VCaP (cell line): ENCODE data around the gene MEN1.

Experiments used
- H3K27ac ChIP-seq: fragments of 450-650 bp; 2 replicates; pipeline ENCODE4 v1.5.1; 2017
- CTCF ChIP-seq: fragments of 450-650 bp; conservative IDR thresholded peaks from 2 replicates; pipeline ENCODE4 v1.5.1; 2017; ENCODE audit warnings: mild to moderate bottlenecking, moderate library complexity

The MEN1 gene

GRCh38 chr11:64854534-64855502 is 44.5 kb upstream of the MEN1 start:
- no peak for TF ChIP-seq CTCF
- H3K27ac ChIP-seq, result no peak overlapping the region

- no peak for TF ChIP-seq CTCF
- H3K27ac ChIP-seq, result no peak overlapping the region
Measured at GRCh38 chr11:64854157-64854533, 43.8 kb upstream of the MEN1 start.

- no peak for TF ChIP-seq CTCF
- H3K27ac ChIP-seq, result no peak overlapping the region
Measured at GRCh38 chr11:64853709-64854108, 43.4 kb upstream of the MEN1 start.

DNA sequence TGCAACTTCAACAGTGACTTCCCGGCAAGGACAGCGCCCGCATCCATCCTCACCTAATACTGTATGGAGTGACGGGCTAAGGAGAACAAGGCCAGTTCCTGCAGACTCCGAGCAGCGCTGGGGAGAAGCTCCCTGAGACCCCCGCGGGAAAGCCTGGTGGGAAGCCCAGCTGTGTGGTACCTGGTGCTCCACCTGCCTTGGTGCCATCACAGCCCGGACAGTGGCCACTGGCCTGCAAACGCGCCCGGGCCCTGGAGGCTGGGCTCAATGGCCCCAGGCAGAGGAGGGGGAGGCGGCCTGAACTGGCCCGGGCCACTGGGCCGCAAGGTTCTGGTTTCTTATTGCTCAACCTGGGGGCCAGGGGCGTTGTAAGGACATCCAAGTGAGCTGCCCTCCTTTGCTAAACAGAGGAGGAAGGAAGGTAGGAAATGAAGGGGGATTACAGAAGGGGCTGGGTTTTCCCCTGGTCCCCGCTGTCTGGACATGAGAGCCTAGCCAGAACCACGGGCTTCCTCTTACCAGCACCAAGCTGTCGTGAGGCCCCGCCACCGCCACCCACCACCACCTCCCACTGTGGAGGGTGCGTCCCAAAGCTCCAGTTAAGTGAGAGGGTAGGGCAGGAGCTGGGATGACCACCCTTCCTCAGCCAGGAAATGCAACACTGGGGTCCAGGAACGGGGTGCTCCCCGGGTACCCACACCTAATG is 42.6 kb upstream of the MEN1 start:
- no peak overlapping the region; the same call in 1 of the 2 replicates for H3K27ac ChIP-seq
- TF ChIP-seq CTCF, result no peak

DNA sequence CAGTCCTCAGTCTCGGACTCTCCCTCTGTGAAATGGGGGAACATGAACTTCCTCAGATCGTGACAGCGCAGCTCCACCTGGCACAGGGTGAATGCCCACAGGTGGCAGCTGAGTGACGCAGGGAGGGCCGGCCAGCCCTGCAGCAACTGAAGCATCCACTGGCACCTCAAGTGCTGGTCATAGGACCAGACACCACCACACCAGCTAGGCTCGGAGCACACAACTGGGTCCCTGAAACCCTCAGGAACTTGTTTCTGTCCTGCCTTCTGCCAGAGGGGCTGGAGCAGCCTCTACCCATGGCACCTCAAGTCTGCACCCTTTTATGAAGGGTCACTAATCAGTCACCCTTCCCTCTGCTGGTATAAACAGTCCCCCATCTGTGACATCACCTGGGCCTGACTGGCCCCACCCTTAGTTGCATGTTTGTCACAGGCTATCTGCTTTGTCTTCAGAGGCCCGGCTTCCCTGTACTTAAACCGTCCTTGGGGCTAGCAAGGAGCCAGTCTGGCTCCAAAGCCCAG is 41.5 kb upstream of the MEN1 start:
- TF ChIP-seq CTCF, result no peak
- H3K27ac ChIP-seq, result no peak overlapping the region; the same call in 1 of the 2 replicates

GRCh38 chr11:64850979-64851567 is 40.7 kb upstream of the MEN1 start:
- no peak for TF ChIP-seq CTCF
- H3K27ac ChIP-seq, result no peak overlapping the region
